T-helper 1 cell treated with Interleukin-12 subunit alpha and Interleukin-12 subunit beta and Interleukin-4 antibody, amounts not matched to agents 30 μg/mL and 1 μg/mL, for 36 hours (primary cell): ENCODE results near the gene TNRC6C.
"Not testable (repeated sequence)": the region's sequence is repeated elsewhere in the genome, so short reads cannot be mapped to it uniquely, and the experiment has no call there.

Experiments
- H3K27ac Mint-ChIP-seq: one replicate; pipeline ENCODE4 v1.8.0; 2021; ENCODE audit warnings: mild to moderate bottlenecking, mixed read lengths
- H3K27me3 Mint-ChIP-seq: one replicate; pipeline ENCODE4 v1.8.0; 2021; ENCODE audit warnings: low read depth, mixed read lengths
- H3K36me3 Mint-ChIP-seq: one replicate; pipeline ENCODE4 v1.8.0; 2021; ENCODE audit warnings: low read depth, mixed read lengths
- H3K4me1 Mint-ChIP-seq: one replicate; pipeline ENCODE4 v1.8.0; 2021; ENCODE audit warnings: low read depth, mixed read lengths
- H3K4me3 Mint-ChIP-seq: one replicate; pipeline ENCODE4 v1.8.0; 2021; ENCODE audit warnings: mild to moderate bottlenecking, moderate library complexity, mixed read lengths
- H3K9me3 Mint-ChIP-seq: one replicate; pipeline ENCODE4 v1.8.0; 2021; ENCODE audit warnings: mixed read lengths

Gene TNRC6C

DNA sequence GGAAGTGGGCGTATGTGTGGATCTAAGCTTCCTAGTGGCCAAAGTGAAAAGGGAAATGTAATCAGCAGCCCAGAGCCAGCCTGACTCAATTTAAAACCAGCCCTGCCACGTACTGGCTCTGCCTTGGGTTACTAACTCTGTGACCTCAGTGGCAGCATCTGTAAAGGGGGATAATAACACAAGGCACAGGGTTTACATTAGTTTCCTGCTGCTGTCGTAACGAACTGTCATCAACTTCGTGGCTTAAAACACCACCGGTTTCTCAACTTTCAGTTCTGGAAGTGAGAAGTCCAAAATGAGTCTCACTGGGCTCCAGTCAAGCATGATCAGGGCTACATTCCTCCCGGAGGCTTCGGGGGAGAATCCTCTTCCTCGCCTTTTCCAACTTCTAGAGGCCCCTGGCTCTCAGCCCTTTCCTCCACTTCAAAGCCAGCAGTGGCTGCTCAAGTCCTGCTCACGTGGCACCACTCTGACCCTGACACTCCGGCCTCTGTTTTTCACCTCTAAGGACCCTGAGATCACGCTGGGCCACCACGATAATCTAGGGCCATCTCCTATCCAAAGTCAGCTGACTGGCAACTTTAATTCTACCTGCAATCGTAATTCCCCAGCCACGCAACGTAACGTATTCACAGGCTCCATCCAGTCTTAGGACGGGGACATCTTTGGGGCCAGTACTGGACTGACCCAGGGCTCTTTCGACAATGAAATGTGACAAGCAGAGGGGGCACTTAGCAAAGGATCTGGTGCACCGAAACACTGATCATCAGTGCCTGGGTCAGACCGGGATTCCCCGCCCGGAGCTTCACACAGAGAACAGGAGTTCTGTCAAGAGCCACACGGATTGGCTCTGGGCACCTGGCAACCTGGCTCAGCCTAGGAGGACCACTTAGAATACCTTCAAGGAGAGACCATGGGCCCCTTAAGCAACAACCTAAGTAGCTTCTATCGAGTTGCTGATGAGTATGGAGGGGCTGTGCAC lies 155.6 kb downstream of the TNRC6C start:
- H3K4me1 Mint-ChIP-seq: peaks cover 31% of the 10 kb centered on the region
- H3K27me3 Mint-ChIP-seq: no peaks in the 10 kb centered on the region
- H3K36me3 Mint-ChIP-seq: peaks cover 43% of the 10 kb centered on the region
- H3K4me3 Mint-ChIP-seq: peak overlapping the region; percentile 25
- peak overlapping the region; percentile 55 for H3K27ac Mint-ChIP-seq
- no peaks in the 10 kb centered on the region for H3K9me3 Mint-ChIP-seq

DNA sequence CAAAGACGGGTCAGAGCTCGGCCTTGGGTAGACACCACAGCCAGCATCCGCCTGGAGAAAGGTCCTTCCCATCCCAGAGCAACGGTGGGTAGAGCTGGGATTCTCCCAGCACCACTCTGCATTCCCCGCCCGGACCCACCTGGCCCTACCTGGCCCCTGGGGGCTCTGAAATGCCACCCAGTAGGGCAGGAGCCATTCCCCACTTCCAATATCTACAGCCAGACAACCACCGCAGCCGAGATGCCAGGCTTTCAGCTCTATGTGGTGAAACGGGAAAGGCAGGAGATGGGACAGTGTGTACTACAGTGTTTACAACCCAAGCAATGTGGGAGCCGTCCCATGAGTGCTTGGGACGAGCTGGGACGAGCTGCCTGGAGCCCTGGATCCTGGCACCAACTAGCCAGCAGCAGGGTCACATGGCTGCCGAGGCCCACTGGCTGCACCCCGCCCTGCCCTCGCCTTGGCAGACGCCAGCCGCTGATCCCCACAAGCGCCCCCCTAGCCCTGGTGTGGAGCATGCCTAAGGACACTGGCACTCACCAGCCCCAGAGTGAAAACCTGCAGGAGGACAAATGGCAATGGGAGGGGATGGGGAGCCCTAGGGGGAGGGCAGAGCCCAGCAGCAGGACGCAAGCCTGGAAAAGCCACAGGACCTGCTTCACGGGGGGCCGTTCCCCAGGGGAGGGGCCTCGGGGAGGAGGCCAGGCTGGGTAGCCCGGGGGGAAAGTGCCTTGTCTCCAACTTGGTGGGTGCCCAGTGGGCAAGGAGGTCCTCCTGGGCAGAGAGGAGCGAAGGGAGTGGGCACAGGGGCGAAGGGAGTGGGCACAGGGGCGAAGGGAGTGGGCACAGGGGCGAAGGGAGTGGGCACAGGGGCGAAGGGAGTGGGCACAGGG lies 156.6 kb downstream of the TNRC6C start:
- Mint-ChIP-seq H3K36me3 (peaks cover 41% of the 10 kb centered on the region), H3K4me3 (no peak overlapping the region), H3K9me3 (no peaks in the 10 kb centered on the region), H3K27me3 (no peaks in the 10 kb centered on the region), H3K4me1 (peaks cover 31% of the 10 kb centered on the region), H3K27ac (no peak overlapping the region)

DNA sequence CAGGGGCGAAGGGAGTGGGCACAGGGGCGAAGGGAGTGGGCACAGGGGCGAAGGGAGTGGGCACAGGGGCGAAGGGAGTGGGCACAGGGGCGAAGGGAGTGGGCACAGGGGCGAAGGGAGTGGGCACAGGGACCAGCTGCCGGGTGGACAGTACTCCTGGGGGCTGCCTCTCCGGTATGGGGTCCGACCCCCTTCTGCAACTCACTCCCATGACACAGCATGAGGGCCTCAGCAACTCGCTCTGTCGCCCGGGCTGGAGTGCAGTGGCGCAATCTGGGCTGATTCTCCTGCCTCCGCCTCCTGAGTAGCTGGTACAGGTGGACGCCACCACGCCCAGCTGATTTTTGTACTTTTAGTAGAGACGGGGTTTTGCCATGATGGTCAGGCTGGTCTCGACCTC lies 157.3 kb downstream of the TNRC6C start:
- H3K27me3 Mint-ChIP-seq, H3K27ac Mint-ChIP-seq, H3K9me3 Mint-ChIP-seq, H3K4me3 Mint-ChIP-seq: not testable (repeated sequence)
- Mint-ChIP-seq H3K36me3 (peaks cover 42% of the 10 kb centered on the region), H3K4me1 (peaks cover 31% of the 10 kb centered on the region)

DNA sequence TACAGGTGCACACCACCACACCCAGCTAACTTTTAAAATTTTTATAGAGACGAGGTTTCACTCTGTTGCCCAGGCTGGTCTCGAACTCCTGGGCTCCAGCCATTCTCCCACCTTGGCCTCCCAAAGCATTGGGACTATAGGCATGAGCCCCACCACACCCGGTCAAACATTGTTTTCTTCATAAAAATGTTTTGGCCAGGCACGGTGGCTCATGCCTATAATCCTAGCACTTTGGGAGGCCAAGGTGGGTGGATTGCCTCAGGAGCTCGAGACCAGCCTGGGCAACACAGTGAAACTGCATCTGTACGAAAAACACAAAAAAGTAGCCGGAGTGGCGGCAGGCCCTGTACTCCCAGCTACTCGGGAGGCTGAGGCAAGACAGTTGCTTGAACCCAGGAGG lies 157.9 kb downstream of the TNRC6C start:
- Mint-ChIP-seq H3K4me3 (no peak overlapping the region), H3K27me3 (no peaks in the 10 kb centered on the region), H3K9me3 (no peaks in the 10 kb centered on the region), H3K36me3 (peaks cover 47% of the 10 kb centered on the region), H3K27ac (no peak overlapping the region), H3K4me1 (peaks cover 35% of the 10 kb centered on the region)

DNA sequence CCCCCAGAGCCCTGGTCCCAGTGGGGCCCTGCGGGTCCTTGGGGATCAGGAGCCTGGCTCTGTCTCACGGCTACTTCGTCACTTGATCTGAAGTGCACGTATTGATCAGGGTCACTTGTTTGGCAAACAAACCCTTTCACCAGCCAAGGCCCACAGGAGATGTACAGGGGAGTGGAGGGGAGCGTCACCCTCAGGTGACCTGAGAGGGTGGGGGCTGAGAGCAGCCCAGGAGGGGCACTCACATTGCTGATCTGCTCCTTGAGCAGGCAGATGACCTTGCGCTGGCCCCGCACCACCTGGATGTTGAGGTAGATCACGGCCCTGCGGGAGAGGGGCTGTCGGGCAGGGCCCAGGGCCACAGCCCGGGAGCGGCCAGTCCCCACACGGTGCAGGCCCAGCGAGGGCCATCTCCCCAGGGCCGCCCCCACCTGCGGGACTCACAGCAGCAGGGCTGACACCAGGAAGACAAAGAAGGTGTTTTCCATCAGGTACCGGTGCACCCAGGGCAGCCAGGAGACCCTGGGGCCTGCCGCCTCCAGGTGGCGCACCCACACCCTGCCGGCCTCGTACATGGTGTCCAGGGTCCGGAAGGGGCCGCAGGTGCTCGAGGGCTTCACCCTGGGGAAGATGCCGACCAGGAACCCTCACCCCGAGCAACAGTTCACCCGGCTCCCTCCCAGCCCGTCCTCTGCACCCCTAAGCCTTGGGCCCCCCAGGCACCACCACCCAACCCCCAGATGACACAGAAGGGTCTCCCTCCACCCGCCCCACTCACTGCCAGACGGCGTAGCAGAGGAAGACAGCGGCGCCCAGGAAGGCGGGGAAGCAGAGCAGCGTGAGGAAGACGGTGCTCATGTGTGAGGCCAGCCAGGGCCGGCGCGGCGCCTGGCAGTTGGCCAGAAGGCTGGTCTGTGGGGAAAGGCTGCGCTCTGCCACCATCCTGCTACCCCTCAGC lies 158.8 kb downstream of the TNRC6C start:
- Mint-ChIP-seq H3K36me3 (peaks cover 50% of the 10 kb centered on the region), H3K4me3 (no peak overlapping the region), H3K27ac (peak overlapping the region; percentile 15), H3K27me3 (no peaks in the 10 kb centered on the region), H3K9me3 (no peaks in the 10 kb centered on the region), H3K4me1 (peaks cover 43% of the 10 kb centered on the region)

DNA sequence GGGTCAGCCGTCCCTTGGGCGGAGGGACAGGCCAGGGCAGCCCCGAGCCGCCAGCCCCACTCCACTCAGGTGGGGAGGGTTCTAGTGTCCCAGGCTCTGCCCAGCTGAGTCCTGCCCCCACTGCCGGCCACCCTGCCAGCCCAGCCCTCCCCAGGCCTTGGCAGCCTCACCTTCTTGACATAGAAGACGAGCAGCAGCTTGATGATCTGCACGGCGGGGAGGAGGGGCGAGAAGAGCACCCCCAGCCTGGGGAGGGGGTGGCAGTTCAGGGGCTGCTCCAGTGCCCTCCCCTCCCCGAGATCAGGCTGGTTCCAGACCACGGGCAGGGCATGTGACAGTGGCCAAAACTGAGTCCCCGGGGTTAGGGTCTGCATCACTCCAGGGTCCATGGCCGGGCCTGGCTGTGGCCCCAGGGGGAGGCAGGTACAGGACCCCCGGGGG lies 160.3 kb downstream of the TNRC6C start:
- H3K27me3 Mint-ChIP-seq: no peaks in the 10 kb centered on the region
- no peak overlapping the region for H3K4me3 Mint-ChIP-seq
- H3K4me1 Mint-ChIP-seq: peaks cover 46% of the 10 kb centered on the region
- H3K9me3 Mint-ChIP-seq: no peaks in the 10 kb centered on the region
- H3K36me3 Mint-ChIP-seq: peaks cover 54% of the 10 kb centered on the region
- H3K27ac Mint-ChIP-seq: no peak overlapping the region

DNA sequence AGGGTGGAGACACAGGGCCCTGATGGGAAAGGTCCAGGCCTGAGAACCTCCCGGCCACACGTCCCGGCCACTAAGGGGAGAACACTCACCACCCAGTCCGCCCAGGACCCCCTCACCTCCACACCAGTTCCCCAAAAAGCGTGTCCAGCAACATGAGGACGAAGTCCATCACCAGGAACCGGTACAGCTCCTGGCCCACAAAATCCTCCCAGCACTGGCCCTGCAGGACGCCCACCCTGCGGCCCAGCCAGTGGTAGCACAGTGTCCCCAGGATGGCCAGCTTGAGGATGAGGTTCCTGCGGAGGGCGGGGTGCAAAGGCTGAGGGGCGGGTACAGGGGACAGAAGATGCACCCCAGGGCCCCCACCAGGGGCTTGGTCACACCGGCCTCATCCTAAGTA lies 162.0 kb downstream of the TNRC6C start:
- no peaks in the 10 kb centered on the region for H3K27me3 Mint-ChIP-seq
- H3K4me1 Mint-ChIP-seq: peaks cover 36% of the 10 kb centered on the region
- peak overlapping the region; percentile 40 for H3K4me3 Mint-ChIP-seq
- H3K9me3 Mint-ChIP-seq: no peaks in the 10 kb centered on the region
- peaks cover 47% of the 10 kb centered on the region for H3K36me3 Mint-ChIP-seq
- H3K27ac Mint-ChIP-seq: peak overlapping the region; percentile 22

DNA sequence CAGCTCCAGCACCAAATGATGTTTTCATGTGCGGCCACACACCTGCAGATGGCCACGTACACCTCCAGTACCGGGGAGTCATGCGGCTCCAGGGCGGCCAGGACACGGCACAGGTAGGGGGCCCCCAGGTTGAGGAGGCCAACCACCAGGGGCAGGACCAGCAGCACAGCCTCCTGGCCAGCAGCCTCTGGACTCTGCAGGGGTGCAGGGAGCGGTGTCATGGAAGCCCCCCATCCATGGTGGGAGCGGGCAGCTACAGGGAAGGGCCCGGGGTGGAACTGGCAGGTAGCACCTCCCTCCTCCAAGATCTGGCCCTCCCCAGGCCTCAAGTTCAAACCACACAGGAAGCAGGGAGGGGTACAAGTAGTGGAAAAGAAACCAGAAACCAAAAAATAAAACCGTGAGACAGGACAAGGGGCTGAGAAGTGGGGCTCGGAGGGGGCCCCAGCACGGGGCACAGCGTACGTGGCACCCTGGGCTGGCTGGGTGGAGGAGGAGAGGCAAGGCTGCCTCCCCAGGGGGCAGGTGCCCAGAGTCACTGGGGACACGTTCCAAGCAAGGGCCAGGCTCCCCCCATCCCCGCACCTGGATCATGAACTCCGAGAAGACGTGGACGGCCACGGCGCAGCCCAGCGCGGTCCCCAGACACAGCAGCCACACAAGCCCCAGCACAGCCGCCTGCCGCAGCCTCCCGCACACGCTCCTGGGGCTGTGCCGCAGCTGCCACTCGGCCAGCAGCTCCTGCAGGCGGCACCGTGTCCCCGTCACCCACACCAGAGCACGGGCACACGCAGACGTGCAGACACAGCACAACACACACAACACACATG lies 162.7 kb downstream of the TNRC6C start:
- H3K27me3 Mint-ChIP-seq: no peaks in the 10 kb centered on the region
- no peaks in the 10 kb centered on the region for H3K9me3 Mint-ChIP-seq
- H3K4me3 Mint-ChIP-seq: peak overlapping the region; percentile 73
- peaks cover 50% of the 10 kb centered on the region for H3K36me3 Mint-ChIP-seq
- H3K4me1 Mint-ChIP-seq: peaks cover 38% of the 10 kb centered on the region
- peak overlapping the region; percentile 75 for H3K27ac Mint-ChIP-seq

DNA sequence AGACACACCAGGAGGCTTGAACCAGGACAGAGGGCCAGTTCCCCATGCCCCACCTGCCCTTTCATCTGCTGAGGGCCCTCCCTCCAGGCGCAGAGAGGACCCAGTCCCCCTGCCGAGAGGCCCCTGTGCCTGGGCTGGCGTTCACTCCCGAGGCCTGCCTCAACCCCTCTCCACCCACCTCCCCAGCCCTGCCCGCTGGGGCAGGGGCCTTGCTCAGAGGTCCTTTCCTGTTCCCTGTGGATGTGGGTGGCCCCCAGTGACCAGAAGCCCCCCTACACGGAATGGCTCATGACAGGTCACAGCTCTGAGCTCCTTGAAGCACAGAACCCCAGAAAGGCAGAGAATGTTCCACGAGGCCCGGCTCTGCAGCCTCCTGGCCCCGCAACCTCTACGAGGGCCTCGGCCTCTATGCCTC lies 163.3 kb downstream of the TNRC6C start:
- peaks cover 50% of the 10 kb centered on the region for H3K36me3 Mint-ChIP-seq
- H3K27ac Mint-ChIP-seq: peak overlapping the region; percentile 75
- peaks cover 39% of the 10 kb centered on the region for H3K4me1 Mint-ChIP-seq
- H3K27me3 Mint-ChIP-seq: no peaks in the 10 kb centered on the region
- no peaks in the 10 kb centered on the region for H3K9me3 Mint-ChIP-seq
- H3K4me3 Mint-ChIP-seq: peak overlapping the region; percentile 73

DNA sequence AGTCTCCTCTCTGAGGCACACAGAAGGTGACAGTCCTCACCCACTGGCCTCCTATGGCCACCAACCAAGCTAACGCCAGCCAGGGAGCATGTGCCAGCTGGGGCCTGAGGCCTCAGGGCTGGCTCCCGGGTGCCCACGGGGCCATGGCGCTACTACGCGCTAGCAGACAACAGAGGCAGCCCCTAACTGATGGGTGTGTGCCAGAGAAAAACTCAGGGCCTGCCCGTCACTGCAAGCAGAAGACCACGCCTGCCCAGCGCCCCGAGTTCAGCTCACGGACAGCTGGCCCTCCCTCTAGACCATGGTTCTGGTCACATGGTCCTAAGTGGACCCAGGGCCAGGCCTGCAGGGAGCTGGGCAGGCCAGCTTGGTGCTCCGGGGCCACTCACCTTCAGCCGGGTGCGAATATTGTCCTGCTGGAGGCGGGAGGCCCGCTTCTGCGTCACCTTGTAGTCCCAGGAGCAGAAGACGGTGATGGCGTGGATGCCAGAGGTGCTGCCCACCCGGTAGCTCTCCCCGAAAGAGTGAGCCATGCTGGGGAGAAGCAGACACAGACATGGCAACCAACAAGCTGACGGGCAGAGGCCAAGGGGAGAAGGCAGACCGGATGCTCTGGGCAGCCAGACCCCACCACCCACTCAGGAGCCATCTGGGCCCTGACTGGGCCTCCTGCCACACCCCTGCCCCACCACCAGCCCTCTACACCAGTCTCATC lies 163.9 kb downstream of the TNRC6C start:
- Mint-ChIP-seq H3K27ac (peak overlapping the region; percentile 81), H3K36me3 (peaks cover 51% of the 10 kb centered on the region), H3K27me3 (no peaks in the 10 kb centered on the region), H3K4me3 (peak overlapping the region; percentile 73), H3K9me3 (no peaks in the 10 kb centered on the region), H3K4me1 (peaks cover 39% of the 10 kb centered on the region)

DNA sequence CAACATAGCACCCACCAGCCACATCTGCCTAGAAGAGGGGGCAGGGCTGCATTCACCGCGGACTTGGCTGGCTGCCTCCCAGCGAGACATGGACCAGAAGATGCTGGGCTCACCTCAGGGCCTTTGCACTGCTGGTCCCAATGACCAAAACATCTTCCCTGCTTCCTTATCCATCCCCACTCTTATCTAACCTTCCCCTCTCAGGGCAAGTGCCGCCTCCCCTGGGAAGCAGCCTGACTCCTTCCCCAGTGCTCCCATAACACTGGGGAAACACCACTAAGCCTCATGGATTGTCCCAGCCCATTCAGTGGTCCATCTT lies 164.4 kb downstream of the TNRC6C start:
- H3K36me3 Mint-ChIP-seq: peaks cover 53% of the 10 kb centered on the region
- H3K27ac Mint-ChIP-seq: peak overlapping the region; percentile 81
- peak overlapping the region; percentile 67 for H3K4me3 Mint-ChIP-seq

DNA sequence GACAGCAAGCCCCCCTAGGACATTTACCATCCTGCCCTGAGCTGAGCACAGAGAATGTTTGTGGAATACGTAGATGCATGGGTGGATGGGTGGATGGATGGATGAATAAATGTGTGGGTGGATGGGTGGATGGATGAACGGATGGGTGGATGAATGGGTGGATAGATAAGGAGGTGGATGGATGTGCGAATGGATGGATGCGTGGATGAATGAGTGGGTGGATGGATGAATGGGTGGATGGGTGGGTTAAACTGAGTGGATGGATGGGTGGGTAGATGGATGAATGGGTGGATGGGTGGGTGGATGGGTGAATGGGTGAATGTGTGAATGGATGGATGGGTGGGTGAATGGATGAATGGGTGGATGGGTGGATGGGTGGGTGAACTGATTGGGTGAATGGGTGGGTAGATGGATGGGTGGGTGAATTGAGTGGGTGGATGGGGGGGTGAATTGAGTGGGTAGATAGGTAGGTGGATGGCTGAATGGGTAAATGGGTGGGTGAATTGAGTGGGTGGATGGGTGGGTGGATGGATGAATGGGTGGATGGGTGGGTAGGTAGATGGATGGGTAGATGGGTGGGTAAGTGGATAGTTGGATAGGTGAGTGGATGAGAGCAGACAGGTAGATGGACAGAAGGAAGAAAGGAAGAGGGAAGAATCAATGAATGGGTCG lies 164.9 kb downstream of the TNRC6C start:
- Mint-ChIP-seq H3K27me3 (no peaks in the 10 kb centered on the region), H3K9me3 (no peaks in the 10 kb centered on the region), H3K4me3 (peak overlapping the region; percentile 67), H3K36me3 (peaks cover 50% of the 10 kb centered on the region), H3K4me1 (peaks cover 38% of the 10 kb centered on the region), H3K27ac (peak overlapping the region; percentile 81)

More for the DNA sequence above, 164.4 kb downstream of the TNRC6C start:
- H3K9me3 Mint-ChIP-seq: no peaks in the 10 kb centered on the region
- no peaks in the 10 kb centered on the region for H3K27me3 Mint-ChIP-seq
- peaks cover 39% of the 10 kb centered on the region for H3K4me1 Mint-ChIP-seq
